HG03064 (cell line): ENCODE measurements around the gene TBX19.

Source experiments
- ATAC-seq: cut with Tn5 transposase; IDR thresholded peaks from one replicate; pipeline ENCODE4 v1.9.1; 2021; ENCODE audit warnings: low read depth; ENCODE audit not compliant: unreplicated experiment

The TBX19 gene

DNA sequence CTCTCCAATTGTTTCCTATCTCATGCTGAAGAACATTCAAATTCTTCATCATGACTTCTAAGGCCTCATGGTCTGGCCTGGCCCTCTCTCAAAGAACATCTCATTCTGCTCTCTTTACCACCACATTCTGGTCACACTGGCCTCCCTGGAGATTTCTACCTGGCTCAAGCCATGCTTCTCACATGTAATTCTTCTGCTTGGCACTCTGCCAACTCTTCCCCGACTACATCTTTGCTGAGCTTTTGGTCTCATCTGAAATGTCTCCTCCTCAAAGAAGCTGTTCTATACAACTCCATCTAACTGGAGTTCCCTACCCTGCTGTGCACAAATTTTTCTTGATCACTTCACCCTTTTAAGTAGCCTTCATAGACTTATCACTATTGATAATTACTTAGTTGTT is 1.4 kb upstream of the TBX19 start:
- ATAC-seq = no peak

DNA sequence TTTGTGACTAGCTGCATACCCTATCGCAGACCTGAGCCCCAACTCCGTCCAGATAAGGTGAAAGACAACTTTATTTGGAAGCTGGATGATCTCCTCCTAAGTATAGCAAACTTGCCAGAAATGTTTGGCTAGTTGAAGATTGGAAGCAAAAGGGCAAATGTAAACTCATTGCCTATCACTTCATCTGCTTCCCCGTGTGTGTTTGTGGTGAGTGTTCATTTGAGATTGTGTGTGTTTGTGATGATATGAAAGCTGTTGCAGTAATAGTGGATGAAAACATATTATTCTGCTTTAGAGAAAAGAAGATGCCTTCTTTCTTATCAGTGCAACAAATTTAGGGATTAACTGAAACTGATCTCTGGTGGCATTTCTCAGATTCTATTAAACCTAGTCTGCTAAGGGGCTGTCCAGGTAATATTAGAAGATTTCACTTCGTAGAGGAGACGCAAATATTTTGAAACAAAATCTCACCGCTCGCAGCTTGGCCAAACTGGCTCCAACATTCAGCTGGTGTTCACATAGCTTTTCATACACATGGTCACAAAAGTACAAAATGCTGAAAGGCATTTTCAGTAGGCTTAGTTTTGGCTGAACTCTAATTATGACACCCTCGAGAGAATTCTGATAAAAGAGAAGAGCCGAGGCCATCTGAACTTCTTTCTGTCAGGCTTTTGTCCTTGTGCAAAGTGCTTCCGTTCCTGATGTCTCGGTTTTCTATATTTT is 1.1 kb downstream of the TBX19 start:
- no peak for ATAC-seq

DNA sequence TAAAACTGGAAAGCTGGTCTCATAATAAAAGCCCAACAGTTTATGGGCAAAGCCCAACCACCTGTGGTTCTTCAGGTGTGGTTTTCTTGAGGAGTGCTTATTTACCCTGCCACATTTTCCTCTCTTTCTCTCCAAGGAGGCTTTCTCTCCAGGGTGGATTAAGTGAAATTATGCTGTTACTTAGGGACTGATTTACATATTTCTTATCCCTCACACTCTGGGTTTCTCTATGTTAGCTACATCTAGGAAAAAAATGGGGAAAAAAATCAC is 4.8 kb downstream of the TBX19 start:
- ATAC-seq = no peak

DNA sequence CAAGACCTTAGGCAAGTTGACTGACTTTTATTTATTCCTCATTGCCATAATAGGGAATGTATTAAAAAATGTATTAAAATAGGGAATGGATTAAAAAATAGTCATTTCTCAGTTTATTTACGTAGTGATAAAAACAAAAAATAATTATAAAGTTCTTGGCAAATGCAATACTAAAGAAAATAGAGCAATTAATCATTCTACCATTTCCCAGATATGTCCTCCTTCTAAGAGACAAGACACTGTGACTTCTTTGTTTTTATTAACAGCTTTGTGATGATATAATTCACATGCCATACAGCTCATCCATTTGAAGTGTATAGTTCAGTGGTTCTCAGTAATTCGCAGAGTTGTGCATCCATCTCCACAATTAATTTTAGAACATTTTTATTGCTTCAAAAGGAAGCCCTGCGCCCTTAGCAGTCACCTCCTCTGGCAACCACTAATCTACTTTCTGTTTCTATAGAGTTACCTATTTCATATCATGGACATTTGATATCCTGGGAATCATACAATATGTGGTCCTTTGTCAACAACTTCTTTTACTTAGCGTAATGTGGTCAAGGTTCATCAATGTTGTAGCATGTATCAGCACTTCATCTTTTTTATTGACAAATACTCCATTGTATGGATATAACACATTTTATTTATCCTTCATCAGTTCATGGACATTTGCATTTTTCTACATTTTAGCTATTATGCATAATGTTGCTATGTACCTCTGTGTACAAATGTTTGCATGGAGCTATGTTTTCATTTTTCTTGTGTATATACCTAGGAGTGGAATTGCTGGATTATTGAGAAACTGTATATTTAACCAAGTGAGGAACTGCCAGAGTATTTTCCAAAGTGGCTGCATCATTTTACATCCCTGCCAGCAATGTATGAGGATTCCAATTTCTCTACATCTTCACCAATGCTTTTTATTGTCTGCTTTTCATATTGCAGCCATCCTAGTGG is 5.6 kb downstream of the TBX19 start:
- ATAC-seq = no peak

DNA sequence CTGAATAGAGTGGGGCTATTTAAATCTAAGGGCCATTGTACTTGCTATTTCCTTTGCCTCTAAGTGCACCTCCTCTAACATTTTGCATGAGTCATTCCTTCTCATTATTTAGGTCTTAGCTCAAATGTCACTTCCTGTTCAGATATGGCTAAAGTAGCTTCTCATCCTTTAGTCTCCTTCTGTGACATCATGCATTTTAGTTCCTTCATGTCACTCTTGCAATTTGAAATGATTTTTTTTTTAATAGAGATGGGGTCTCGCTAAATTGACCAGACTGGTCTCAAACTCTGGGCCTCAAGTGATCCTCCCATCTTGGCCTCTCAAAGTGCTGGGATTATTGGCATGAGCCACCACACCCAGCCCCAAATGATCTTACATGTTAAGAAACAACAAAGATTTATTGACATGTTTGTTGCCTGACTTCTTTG is 6.6 kb downstream of the TBX19 start:
- ATAC-seq = no peak

DNA sequence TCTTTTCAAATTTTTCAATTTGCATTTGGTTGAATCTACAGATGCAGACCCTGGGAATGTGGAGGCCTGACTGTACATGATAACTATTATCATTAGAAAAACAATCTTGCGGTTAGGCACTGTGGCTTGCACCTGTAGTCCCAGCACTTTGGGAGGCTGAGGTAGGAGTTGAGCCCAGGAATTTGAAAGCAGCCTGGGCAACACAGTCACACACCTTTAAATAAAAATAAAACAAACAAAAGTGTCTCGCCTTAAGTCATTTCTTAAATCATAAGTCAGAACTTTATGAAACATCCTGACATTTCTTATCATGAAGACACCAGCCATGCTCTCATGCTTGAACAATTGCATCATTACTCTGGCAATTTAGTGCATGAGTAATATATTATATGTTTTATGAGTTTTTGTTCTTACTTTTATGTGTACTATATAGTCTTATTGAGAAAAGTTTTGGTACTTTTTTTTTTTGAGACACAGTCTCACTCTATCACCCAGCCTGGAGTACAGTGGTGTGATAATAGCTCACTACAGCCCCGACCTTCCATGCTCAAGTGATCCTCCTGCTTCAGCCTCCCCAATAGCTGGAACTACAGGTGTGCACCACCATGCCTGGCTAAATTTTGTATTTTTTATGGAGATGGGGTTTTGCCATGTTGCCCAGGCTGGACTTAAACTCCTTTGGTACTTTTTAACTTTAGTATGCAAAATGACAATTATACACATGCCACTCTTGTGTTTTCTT is 7.8 kb downstream of the TBX19 start:
- no peak for ATAC-seq

DNA sequence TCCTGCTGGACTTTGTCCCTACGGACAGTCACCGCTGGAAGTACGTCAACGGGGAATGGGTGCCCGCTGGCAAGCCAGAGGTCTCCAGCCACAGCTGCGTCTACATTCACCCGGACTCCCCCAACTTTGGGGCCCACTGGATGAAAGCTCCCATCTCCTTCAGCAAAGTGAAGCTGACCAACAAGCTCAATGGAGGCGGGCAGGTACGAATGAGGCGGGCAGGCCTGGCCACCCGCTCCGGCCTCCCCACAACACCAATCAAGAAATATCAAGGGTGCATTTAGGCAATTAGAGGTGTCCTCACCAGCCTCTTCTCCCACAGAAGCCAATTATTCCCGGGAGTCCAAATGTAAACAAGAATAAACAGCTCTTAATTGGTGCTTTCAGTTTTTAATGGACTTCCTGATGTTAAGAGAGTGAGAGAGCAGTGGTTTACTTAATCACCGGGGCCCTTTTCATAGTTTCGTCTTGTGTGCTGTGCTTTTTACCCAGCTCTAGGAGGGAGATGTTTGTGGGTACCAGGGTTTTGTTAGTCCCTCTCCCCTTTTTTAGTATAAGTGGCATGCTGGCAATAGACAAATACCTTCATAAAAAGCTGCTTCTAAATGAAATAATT is 10.7 kb downstream of the TBX19 start:
- ATAC-seq = no peak

GRCh38 chr1:168293356-168293755 is 12.7 kb downstream of the TBX19 start:
- no peak for ATAC-seq

DNA sequence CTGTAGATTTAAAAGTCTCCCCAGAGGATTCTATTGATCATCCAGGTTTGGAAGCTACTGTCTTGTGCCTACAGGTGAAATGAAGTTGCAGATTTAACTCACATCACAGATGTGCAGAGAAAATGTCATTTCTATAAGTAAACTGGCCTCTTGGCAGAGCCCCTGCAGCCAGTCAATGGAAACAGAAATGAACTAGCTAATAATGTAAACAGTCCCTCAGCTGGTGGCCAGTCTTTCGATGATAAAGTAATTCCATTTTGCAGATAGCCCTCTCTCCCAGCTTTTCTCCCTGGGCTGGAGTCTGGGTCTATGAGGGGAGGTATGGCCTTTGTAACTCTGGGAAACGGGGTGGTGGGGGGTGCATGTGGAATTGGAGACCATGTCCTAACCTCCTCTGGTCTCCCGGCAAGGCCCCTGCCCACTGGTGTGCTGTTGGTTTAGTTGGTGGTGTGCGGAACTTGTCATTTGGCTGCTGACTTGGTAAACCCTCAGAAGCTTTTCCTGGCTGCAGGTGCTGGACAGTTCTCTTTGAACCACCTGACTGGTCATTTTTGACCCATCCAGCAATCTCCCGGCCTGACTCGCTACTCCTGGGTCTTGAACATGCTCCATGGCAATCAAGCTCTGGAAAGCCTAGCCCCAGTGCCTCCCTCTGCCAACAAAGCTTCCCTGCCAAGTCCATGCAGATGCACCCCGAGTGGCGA is 14.9 kb downstream of the TBX19 start:
- no peak for ATAC-seq

GRCh38 chr1:168297019-168297730 is 16.5 kb downstream of the TBX19 start:
- no peak for ATAC-seq

GRCh38 chr1:168298446-168298845 is 17.8 kb downstream of the TBX19 start:
- ATAC-seq = no peak

GRCh38 chr1:168300626-168301025 is 19.9 kb downstream of the TBX19 start:
- ATAC-seq = no peak

DNA sequence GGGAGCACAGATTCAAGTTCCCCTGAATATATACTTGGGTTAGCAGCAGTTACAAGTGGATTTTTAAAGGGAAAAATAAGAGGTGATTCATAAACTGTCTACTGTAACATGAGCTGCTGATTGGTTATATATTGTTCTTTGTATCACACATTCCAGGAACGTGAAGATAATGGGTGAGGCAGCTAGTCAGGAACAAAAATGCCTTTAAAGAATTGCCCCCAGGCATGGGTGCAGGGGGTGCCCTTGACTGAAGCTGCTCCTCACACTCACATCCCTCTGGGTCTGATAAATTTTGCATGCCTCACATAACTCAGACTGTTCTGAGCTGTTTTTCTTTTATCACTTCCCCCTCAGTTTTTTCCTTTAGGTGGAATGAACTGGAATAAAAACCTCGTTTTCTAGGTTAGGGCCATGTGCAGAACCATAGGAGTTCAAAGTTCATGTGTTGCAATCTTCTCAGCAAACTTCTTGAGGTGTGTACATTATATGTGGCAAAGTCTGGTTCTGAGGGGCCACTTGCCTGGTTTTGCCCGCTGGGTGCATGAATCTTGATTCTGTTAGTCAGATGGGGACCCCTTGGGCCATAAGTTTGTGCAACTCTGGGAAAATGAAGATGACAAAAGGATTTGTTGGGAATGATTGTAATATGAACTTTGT is 21.1 kb downstream of the TBX19 start:
- ATAC-seq = no peak

DNA sequence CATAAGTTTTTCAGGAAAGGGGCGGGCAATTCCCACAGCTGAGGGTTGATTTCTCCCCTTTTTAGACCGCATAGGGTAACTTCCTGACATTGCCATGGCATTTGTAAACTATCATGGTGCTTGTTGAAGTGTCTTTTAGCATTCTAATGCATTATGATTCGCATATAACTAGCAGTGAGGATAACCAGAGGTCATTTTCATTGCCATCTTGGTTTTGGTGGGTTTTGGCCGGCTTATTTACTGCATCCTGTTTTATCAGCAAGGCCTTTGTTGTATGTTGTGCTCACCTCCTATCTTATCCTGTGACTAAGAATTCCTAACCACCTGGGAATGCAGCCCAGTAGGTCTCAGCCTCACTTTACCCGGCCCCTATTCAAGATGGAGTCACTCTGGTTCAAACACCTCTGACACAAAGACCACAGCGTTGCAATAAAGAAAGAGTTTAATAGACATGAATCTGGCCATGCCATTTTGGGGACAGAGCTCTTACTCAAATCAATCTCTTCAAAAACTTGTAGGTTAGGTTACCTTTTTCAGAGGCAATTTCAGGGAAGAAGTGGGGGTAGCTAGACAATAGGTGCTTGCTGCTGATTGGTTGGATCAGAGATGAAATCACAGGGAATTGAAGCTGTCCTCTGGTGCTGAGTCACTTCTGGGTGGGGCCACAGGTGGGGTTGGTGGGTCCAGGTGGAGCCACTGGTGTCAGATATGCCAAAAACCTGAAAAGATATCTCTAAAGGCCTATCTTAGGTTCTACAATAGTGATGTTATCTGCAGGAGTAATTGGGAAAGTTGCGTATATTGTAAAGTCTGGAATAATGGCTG is 23.3 kb downstream of the TBX19 start:
- ATAC-seq = no peak

DNA sequence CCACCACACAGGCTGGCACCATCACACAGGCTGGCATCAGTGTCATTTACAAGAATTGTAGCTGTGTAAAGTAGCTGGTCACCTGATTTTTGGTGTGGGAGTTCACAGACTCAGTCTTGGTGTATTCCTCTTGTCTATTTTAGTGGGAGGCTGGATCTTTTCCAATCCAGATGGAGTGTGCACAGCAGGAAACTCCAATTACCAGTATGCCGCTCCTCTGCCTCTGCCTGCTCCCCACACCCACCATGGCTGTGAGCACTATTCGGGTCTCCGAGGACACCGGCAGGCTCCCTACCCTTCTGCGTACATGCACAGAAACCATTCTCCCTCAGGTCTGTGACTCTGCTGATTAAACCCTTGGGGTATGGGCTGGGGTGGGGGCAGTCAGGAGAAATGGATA is 24.2 kb downstream of the TBX19 start:
- ATAC-seq = no peak

DNA sequence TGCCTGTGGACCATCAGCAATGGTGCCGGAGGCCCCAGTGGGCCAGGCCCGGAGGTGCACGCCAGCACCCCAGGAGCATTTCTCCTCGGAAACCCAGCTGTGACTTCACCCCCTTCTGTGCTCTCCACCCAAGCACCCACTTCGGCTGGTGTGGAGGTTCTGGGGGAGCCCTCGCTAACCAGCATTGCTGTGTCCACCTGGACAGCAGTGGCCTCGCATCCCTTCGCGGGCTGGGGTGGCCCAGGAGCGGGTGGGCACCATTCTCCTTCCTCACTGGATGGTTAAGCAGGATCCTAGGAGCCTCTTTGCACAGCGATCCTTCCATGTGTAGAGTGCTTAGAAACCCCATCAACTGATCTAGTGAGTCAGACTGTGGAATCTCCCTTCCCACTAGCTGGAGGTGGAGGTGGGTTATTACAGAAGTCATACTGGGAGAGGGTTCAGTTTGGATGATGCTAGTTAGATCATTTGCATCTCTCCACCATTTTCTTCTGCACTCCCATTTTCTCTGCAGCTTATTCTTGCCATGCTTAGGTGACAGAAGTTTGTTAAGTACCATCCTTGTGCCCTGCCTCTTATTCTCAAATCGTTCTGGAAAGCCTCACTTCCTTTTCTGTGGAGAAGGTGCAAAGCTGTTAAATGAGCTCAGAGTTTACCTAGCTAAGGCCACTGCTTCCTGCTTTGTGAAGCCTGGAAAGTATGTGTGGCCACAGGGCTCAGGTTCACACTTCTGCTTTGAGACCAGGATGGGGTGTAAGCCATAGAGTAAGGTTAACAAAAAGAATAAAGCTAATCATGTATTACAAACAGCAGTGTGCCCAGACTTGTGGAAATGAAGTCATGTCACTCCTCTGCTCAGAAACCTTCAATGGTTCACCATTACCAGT is 32.3 kb downstream of the TBX19 start:
- ATAC-seq = no peak

DNA sequence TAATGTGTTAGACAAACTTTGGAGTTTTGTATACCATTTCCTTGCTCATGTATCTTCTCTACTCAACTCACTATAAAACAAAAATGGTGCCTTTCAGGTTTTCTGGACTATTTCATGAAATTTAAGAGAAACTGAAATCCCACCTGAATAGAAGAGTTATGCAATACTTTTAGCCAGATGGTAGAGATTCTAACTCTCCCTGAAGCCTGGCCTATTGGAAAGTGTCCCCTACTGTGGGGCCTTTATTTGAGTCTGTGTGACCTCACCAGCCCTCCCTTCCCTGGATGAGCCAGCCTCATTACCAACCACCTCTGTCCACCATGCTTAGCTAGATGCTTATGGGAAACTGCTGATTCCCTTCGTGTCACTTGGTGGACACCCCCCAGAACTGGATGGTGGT is 35.5 kb downstream of the TBX19 start:
- ATAC-seq = no peak
